Epithelial cell of prostate (primary cell): ENCODE results near the gene PRODH2.
A peak's percentile ranks its signal among the peaks of the same experiment; 100 is the strongest.

ENCODE experiments used
- DNase-seq: peaks from one replicate; pipeline ENCODE4 v3.0.0-alpha.2; 2011; ENCODE audit warnings: low read depth, low spot score
- H3K27ac ChIP-seq: fragments of 450-650 bp; 2 replicates; pipeline ENCODE4 v1.5.1; 2017; ENCODE audit warnings: mild to moderate bottlenecking

PRODH2 gene

GRCh38 chr19:35766571-35767104, 46.0 kb downstream of the PRODH2 start:
- no peak for DNase-seq
- no peak overlapping the region for H3K27ac ChIP-seq

DNA sequence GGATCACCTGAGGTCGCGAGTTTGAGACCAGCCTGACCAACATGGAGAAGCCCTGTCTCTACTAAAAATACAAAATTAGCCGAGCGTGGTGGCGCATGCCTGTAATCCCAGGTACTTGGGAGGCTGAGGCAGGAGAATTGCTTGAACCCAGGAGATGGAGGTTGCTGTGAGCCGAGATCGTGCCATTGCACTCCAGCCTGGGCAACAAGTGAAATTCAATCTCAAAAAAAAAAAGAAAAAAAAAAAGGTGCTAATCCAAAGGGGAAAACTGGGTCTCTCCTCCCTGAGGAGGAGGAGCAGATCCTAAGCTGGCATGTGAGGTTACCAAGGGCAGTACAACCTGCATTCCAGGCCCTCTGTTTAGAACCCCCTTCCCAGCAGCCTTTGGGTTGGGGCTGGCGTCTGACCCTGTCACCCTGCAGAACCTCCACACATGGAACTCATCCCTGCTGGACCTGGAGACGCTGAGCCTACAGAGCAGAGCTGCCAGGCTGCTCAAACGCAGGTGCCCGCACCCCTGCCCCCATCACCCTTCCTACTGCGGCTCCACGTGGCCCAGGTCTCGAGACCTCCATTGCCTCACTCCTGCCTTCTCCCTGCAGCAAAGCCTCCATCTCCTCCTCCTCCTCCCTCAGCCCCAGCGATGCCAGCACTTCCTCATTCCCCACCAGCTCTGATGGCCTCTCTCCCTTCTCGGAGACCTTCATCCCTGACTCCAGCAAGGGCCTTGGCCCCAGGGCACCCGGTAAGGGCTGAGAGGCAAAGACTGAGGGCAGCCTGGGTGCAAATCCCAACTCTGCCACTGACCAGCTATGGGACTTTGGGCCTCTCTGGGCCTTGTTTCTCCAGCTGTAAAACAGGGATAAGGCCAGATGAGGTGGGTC, 48.0 kb downstream of the PRODH2 start:
- no peak overlapping the region for H3K27ac ChIP-seq
- no peak for DNase-seq

GRCh38 chr19:35760711-35761349, 51.8 kb downstream of the PRODH2 start:
- DNase-seq = no peak
- H3K27ac ChIP-seq = no peak overlapping the region

DNA sequence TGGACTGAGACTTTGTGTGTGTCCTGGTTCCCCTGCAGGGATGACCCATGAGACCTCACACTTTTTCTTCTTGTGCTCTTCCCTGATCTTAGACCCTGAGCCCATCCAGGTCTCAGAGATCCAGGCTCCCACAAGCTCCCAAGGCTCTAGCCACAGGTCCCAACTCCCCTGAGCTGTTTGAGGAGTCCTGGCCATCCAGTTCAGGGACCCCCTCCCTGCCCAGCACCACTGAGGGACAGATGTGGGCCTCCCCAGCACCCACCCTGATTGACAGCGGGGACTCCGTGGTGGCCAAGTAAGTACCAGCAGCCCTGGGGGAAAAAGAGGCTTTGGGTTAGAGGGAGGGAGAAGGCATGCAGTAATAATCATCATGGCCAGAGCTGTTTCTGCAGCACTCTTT, 52.9 kb downstream of the PRODH2 start:
- DNase-seq = no peak
- H3K27ac ChIP-seq = no peak overlapping the region

DNA sequence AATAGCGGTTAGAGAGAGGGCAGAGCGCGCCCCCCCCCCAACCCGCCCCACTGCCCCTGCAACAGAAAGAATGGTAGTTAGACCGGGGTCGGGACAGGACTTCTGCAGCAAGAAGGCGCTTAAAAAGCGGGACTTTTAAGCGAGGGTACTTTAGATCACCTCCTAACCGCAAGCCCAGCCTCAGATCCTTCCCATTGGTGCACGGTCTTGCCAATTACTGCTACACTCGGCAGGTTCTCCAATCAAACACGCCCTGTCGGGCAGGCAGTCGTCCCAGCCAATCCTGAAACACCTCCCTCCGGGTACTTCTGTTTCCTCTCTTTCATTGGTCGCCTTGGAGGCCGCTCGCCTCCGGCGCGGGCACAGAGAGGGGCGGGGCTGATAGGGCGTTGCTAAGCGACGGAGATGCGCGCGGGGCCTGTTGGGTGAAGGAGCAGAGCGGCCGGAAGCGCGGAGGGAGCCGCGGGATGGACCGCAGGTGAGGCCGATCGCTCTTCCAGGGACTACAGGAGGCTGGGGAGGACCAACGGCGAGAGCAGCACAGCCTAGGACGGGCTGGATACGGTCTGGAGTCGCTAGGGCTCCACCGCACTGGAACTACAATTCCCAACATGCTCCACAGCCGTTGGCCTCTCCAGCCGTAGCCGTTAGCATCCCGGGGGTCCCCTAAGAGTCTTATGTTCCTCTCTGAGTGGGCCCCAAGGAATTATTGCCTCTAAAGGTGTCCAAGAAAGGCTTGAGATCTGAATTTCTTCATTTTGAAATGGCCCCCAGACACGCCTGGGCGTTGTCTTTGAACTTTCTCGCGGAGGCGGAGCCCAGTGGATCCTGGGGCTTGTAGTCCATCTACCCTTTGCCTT, 54.7 kb downstream of the PRODH2 start, which contains the start of gene PROSER3:
Gene PROSER3 (plus strand): TSS at position 428 of the 860 bp plus-strand sequence. CDS start 40 bp downstream, at position 468.
- DNase-seq = peak; percentile 98
- peak within 1 kb of the TSS; percentile 84 for H3K27ac ChIP-seq

DNA sequence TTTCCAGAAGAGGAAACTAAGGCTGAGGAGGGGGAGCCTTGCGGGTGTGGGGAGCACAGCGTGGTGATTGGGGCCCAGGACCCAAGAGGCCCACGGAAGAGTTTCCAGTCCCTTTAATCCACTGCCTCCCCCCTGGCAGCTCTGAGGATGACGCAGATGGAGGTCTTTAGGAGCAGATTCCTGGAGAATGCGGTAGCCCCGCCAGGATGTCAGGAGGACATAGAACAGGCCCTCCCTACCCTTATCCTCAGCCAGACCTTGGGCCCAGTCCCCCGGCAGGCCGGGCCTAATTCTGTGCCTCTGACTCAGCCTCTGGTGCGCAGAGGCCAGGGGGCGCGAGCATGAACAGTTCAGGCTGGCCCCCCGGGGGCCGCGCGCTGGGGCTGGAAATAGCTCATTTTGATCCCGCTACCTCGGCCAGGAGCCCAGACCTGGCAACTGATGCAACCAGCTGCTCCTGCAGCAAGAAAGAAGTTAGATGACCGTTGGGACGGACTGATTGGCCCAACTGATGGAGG, 55.4 kb downstream of the PRODH2 start:
- peak overlapping the region; percentile 84 for H3K27ac ChIP-seq
- DNase-seq = no peak

DNA sequence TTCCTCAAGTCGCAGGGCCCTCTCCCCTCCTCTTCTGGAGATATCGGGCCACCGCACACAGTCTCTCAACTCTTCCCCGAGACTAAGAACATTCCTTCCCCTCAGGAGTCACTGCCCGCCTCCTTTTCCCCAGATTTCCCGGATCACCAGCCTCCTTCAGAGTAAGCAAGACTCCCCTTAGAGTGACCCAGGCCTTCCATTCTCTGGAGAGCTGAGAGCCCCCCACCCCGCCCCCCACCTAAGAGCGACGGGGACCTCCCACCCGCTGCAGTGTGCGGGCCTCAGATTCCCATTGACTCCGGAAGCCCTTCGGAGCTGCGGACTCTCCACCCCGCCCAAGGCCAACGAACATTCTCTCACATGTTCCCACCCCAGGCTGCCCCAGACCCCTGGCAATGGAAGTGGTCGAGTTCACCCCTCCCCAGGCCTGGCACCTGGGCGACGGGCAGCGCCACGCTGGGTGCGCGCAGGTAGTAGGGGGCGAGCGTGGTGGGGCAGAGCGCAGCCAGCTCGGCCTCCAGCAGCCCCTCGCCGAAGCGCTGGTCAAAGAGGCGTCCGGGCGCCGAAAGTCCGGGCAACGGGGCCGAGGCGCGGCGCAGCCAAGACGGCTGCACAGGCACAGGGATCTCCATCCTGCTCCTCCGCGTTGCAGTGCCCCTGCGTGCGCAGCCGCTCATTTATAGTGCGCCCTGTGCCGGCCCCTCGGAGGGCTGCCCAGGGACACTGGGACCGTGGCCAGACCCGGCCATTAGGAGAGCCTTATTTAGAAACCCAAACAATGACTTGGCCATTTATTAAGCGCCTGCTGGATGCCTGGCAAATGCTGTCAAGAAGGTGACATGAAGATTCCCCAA, 56.0 kb downstream of the PRODH2 start, which contains the start of gene HSPB6:
Gene HSPB6 (minus strand): TSS at position 653 of the 854 bp plus-strand sequence. CDS start 21 bp downstream, at position 632.
- DNase-seq = no peak
- peak within 1 kb of the TSS; percentile 84 for H3K27ac ChIP-seq

- no peak for DNase-seq
- H3K27ac ChIP-seq = no peak overlapping the region
Observed at GRCh38 chr19:35755550-35756376, 56.9 kb downstream of the PRODH2 start.

DNA sequence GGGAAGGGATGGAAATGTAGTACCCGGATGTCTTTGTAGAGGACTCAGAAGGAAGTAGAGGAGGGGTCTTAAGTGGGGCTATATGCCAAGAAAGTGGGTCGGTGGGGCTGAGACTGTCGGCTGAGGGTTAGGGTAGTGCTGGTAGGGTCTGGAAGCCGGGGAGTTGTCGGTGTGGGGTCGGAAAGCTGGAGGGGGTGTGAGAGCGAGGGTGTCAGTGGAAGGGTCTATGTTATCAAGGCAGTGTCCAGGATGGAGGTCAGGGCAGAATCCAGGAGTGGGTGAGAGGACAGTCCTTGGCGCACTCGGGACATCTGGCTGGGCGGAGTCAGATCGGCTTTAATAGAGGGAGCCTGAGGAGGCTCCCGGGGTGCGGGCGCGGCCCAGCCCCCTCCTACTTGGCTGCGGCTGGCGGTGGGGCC, 57.5 kb downstream of the PRODH2 start:
- no peak overlapping the region for H3K27ac ChIP-seq
- no peak for DNase-seq

GRCh38 chr19:35754370-35755130, 58.1 kb downstream of the PRODH2 start:
- no peak overlapping the region for H3K27ac ChIP-seq

DNA sequence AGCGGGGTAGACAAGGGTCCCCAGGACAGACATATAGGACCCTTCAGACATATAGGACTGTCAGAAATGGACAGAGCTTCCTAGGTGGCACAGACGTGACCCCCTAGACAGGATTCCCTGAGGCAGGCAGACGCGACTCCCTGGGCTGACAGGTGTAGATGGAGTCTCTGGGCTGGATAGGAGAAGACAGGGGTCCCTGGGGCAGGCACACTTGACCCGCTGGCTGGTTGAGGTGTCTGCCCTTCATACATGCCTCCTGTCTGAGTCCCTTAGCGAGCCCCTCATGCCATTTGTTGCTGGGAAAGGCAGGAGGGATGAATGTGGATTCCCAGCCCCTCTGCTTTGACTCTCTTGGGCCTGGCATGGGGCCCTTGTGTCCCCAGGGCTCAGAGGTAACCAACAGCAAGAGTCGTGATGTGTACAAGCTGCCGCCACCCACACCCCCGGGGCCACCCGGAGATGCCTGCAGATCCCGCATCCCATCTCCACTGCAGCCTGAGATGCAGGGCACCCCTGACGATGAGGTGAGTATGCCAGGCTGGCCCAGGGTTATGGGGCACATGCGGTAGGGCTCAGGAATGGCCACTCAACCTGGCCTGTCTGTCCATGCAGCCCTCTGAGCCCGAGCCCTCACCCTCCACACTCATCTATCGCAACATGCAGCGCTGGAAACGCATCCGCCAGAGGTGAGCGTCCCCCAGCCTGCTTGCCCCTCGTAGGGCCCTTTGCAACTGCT, 58.8 kb downstream of the PRODH2 start:
- H3K27ac ChIP-seq = no peak overlapping the region
- DNase-seq = no peak

More at GRCh38 chr19:35754370-35755130, 58.1 kb downstream of the PRODH2 start:
- DNase-seq = no peak

- no peak overlapping the region for H3K27ac ChIP-seq
- no peak for DNase-seq
Observed at GRCh38 chr19:35752746-35753350, 59.8 kb downstream of the PRODH2 start.

DNA sequence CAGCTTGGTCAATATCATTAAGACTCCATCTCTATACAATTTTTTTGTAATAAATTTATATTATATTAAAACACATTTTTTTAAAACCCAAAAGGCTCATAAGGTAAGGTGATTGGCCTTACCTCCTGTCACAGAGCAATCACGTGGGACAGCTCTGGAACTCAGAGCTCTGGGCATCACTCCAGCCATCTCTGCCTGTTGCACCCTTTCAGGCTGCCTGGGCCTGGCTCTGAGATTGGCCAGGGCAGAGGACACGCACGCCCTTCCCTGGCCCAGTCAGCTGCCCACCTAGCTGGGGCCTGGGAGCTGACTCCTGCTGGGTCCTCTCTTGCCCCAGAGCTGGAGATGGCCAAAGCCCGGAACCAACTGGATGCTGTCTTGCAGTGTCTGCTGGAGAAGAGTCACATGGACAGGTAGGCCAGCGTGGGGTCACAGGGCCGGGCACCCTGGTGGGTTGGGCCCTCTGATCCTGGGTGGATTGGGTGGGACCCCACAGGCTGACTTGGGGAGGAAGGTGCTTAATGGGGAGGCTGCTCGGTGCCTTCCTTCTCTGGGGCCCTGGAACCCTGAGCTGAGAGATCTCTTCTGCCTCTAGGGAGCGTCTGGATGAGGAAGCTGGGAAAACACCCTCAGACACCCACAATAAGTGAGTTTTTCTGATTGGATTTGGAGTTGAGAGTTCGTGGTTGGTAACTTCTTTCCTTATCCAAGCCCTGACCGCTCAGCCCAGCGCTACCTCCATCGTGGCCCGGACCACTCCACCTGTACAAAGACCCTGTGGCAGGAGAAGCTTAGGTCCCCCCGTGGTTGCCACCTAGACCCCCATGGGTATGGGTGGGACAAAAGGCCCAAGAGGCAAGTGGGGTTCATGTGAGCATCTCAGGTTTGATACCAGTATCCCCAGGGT, 60.6 kb downstream of the PRODH2 start:
- H3K27ac ChIP-seq = no peak overlapping the region
- no peak for DNase-seq

- DNase-seq = no peak
- no peak overlapping the region for H3K27ac ChIP-seq
Observed at GRCh38 chr19:35750167-35750566, 62.5 kb downstream of the PRODH2 start.
